Endodermal cell (in vitro differentiated cells): Measurements from ENCODE around the gene FIZ1. TPM values are rescaled to one million over a fixed set of nuclear protein-coding genes. Genes with fewer than 3 reads are reported as not detected.

ENCODE experiments used
- DNase-seq: peaks from one replicate; pipeline ENCODE4 v3.0.0-alpha.2; 2017
- H3K27ac ChIP-seq: 2 replicates; pipeline ENCODE4 v1.5.1; 2013; ENCODE audit warnings: mild to moderate bottlenecking, low read depth, low read length, moderate library complexity
- H3K27me3 ChIP-seq: 2 replicates; pipeline ENCODE4 v1.6.1; 2013; ENCODE audit warnings: mild to moderate bottlenecking, low read length, moderate library complexity; ENCODE audit not compliant: insufficient read depth, control insufficient read depth, poor library complexity, severe bottlenecking
- H3K36me3 ChIP-seq: 2 replicates; pipeline ENCODE4 v1.7.0; 2013; ENCODE audit warnings: mild to moderate bottlenecking, low read length, moderate library complexity; ENCODE audit not compliant: control insufficient read depth, insufficient read depth
- H3K4me1 ChIP-seq: one replicate; pipeline ENCODE4 v1.7.0; 2013; ENCODE audit warnings: low read length; ENCODE audit not compliant: control insufficient read depth, insufficient read depth
- H3K4me3 ChIP-seq: 2 replicates; pipeline ENCODE4 v1.5.1; 2013; ENCODE audit warnings: mild to moderate bottlenecking, low read length, moderate library complexity
- H3K9ac ChIP-seq: 2 replicates; pipeline ENCODE4 v1.6.1; 2013; ENCODE audit warnings: mild to moderate bottlenecking, low read length, moderate library complexity; ENCODE audit not compliant: poor library complexity, severe bottlenecking; ENCODE audit errors: extremely low read depth
- H3K9me3 ChIP-seq: 2 replicates; pipeline ENCODE4 v1.6.1; 2013; ENCODE audit warnings: mild to moderate bottlenecking, low read length, moderate library complexity; ENCODE audit not compliant: control insufficient read depth
- H3K27ac Mint-ChIP-seq: 2 replicates; pipeline ENCODE4 v1.8.0; 2020; ENCODE audit warnings: mixed read lengths
- H3K27me3 Mint-ChIP-seq: 2 replicates; pipeline ENCODE4 v1.8.0; 2021; ENCODE audit warnings: mild to moderate bottlenecking, mixed read lengths; ENCODE audit not compliant: insufficient read depth
- H3K36me3 Mint-ChIP-seq: 2 replicates; pipeline ENCODE4 v1.8.0; 2020; ENCODE audit warnings: low read depth, mixed read lengths
- H3K4me1 Mint-ChIP-seq: 2 replicates; pipeline ENCODE4 v1.8.0; 2020; ENCODE audit warnings: mixed read lengths
- H3K4me3 Mint-ChIP-seq: 2 replicates; pipeline ENCODE4 v1.8.0; 2020; ENCODE audit warnings: mild to moderate bottlenecking, moderate library complexity, mixed read lengths
- H3K9me3 Mint-ChIP-seq: 2 replicates; pipeline ENCODE4 v1.8.0; 2020; ENCODE audit warnings: mild to moderate bottlenecking, mixed read lengths
- WGBS, 2 experiments: methylation state at CpG; one replicate each; pipeline versions ENCODE4 v1.1.5 to v1.1.7; 2013; ENCODE audit warnings: missing lambda C conversion rate in 2 of 2, mixed read lengths in 1 of 2; ENCODE audit not compliant: insufficient coverage in 1 of 2, insufficient read length in 1 of 2; 5-methylcytosine and 5-hydroxymethylcytosine counted together
- total RNA-seq, 2 donors: library from RNA; stranded (reverse); fragmentation: NEBNext Ultra II Directional in 1 of 2; extraction: Animal tissue kit (Norgen Biotek cat#: 25700) in 1 of 2; gene quantifications; 2 replicates in 1 of 2; 3 replicates in 1 of 2; pipeline ENCODE4 v1.2.1, GENCODE V29; 2021
- TF ChIP-seq, protein P1 (sequence below): fragments of 200-600 bp; sonication (generic); conservative IDR thresholded peaks from 2 replicates; pipeline ENCODE4 v1.5.0; 2021; ENCODE audit warnings: antibody characterized with exemption, mild to moderate bottlenecking

Gene FIZ1
- total RNA-seq, 2 donors from 2014 or later = 19.7 to 21.1 TPM

DNA sequence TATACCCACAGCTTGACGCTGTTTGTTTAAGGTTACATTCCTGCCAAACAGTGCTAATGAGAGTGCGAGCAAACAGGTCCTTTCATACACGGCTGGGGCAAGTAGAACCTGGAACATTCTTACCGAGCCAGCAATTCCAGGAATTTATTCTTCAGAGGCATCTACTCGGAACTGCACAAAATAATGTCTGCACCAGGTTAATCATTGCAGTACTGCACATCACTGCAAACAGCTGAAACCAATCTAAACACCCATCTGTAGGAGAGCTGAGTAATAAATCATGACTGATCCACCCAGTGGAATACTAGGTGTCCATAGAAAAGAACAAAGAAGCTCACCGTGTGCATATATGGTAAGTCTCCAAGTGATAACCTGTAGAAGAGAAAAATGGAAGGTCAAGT, 17.5 kb downstream of the FIZ1 start:
- H3K27ac Mint-ChIP-seq = peak overlapping the region; percentile 71
- Histone ChIP-seq H3K4me1 (no peaks in the 10 kb centered on the region), H3K4me3 (no peak overlapping the region), H3K9me3 (no peaks in the 10 kb centered on the region), H3K36me3 (peaks cover 7% of the 10 kb centered on the region), H3K27ac (no peak overlapping the region), H3K27me3 (no peaks in the 10 kb centered on the region), H3K9ac (no peak overlapping the region)
- TF ChIP-seq, protein P1, sequence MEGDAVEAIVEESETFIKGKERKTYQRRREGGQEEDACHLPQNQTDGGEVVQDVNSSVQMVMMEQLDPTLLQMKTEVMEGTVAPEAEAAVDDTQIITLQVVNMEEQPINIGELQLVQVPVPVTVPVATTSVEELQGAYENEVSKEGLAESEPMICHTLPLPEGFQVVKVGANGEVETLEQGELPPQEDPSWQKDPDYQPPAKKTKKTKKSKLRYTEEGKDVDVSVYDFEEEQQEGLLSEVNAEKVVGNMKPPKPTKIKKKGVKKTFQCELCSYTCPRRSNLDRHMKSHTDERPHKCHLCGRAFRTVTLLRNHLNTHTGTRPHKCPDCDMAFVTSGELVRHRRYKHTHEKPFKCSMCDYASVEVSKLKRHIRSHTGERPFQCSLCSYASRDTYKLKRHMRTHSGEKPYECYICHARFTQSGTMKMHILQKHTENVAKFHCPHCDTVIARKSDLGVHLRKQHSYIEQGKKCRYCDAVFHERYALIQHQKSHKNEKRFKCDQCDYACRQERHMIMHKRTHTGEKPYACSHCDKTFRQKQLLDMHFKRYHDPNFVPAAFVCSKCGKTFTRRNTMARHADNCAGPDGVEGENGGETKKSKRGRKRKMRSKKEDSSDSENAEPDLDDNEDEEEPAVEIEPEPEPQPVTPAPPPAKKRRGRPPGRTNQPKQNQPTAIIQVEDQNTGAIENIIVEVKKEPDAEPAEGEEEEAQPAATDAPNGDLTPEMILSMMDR = no peak
- H3K4me1 Mint-ChIP-seq = peaks cover 16% of the 10 kb centered on the region
- H3K9me3 Mint-ChIP-seq = no peaks in the 10 kb centered on the region
- WGBS, 2 experiments = 53 to 65% methylated on average over 5 to 6 of the region's 6 CpGs
- H3K36me3 Mint-ChIP-seq = peaks cover 13% of the 10 kb centered on the region
- peaks cover 2% of the 10 kb centered on the region for H3K27me3 Mint-ChIP-seq
- H3K4me3 Mint-ChIP-seq = peak overlapping the region; percentile 90
- DNase-seq = no peak

DNA sequence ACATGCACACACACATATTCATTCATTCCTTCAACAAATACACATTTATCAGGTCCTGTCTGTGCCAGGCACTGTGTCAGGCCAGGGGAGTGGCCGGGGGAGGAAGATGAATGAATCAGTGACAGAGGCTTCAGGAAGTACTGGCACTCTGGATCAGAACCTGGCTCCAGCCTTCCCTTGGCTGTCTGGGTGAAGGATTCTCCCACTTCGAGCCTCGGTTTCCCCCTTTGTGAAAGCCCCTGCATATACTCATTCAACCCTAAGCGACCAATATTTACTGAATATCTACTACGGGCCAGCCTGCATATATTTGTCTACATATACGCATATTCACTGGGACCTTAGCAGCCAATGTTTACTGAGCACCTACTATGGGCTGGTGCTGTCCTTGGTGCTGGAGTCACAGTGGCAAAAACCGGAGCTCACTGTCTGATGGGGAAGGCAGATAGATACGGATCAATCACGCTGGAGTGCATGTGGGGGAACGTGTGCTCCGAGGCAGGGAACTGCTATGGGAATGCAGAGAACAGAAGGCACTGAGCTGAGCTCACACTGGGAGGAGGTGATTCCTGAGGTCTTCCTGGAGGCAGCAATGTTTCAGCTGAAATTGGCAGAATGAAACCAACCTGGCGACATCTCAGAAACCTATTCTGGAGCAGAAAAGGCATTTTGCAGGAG, 18.0 kb downstream of the FIZ1 start:
- Histone ChIP-seq H3K9me3 (no peaks in the 10 kb centered on the region), H3K4me1 (no peaks in the 10 kb centered on the region), H3K36me3 (peaks cover 12% of the 10 kb centered on the region), H3K27ac (no peak overlapping the region), H3K4me3 (peak overlapping the region; percentile 85), H3K27me3 (no peaks in the 10 kb centered on the region), H3K9ac (no peak overlapping the region)
- Mint-ChIP-seq H3K36me3 (peaks cover 18% of the 10 kb centered on the region), H3K4me1 (peaks cover 16% of the 10 kb centered on the region), H3K9me3 (no peaks in the 10 kb centered on the region), H3K27me3 (peaks cover 2% of the 10 kb centered on the region), H3K4me3 (peak overlapping the region; percentile 90), H3K27ac (peak overlapping the region; percentile 71)
- TF ChIP-seq, protein P1 = no peak
- 43 to 48% methylated on average over 11 to 12 of the region's 12 CpGs for WGBS, 2 experiments
- DNase-seq = peak; percentile 87

DNA sequence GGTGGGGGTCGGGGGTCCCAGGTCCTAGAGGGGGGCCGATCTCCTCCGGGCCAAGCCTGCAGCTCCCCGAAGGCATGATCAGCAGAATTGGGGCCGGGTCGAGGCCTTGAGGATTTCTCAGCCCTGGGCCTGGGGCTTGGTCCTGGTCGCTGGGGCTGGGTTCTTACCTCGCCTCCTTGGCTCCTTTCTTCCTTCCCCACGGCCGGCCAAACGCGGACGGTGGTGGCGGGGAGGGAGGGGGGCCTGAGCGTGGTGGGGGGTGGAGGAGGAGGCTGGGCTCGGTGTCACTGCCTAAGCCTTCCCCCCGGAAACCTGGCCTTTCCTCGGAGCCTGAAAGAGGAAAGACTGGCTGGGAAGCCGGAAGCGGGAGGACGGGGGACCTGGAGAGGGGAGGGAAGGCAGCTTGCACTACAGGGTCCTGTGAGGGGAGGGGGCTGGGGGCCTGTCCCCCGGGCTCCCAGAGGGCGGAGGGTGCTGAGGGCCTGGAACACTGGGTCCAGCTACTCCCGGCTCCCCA, 18.6 kb downstream of the FIZ1 start, which contains the start of gene ZNF579:
Gene ZNF579 (minus strand): TSS at position 221 of the 517 bp plus-strand sequence. CDS start 1,209 bp downstream, outside the sequence.
- peak within 1 kb of the TSS; percentile 75 for H3K27ac ChIP-seq
- Mint-ChIP-seq H3K27me3 (peaks cover 2% of the 10 kb centered on the region), H3K36me3 (peaks cover 22% of the 10 kb centered on the region), H3K9me3 (no peaks in the 10 kb centered on the region), H3K4me3 (peak within 1 kb of the TSS; percentile 90), H3K27ac (peak within 1 kb of the TSS; percentile 71), H3K4me1 (peaks cover 16% of the 10 kb centered on the region)
- H3K4me3 ChIP-seq = peak within 1 kb of the TSS; percentile 85
- TF ChIP-seq, protein P1 = no peak
- no peaks in the 10 kb centered on the region for H3K9me3 ChIP-seq
- H3K36me3 ChIP-seq = peaks cover 12% of the 10 kb centered on the region
- 3% methylated on average over 7 to 20 of the region's 24 CpGs for WGBS, 2 experiments
- DNase-seq = peak; percentile 94
- peak within 1 kb of the TSS; percentile 83 for H3K9ac ChIP-seq
- H3K27me3 ChIP-seq = no peaks in the 10 kb centered on the region
- H3K4me1 ChIP-seq = no peaks in the 10 kb centered on the region
